ENCODE data around the gene ERC1. TPM values are rescaled to one million over a fixed set of nuclear protein-coding genes. Genes with fewer than 3 reads are reported as not detected.

The ERC1 gene
- total and polyA plus RNA-seq, 2 of the 4 experiments (the other 2 are of a cell fraction) = 11.6 to 25.6 TPM

GRCh38 chr12:1310653-1311052 lies 319.6 kb downstream of the ERC1 start:
- intact Hi-C loops (cut with micrococcal nuclease) = no loop called here
- no peak overlapping the region for H2BK15ac ChIP-seq (ENCODE audit: low read depth, low read length)
- H3K23ac ChIP-seq (ENCODE audit: low read depth, low read length) = no peak overlapping the region
- H4K20me1 ChIP-seq (ENCODE audit: insufficient read depth, low read length) = no peaks in the 10 kb centered on the region
- dilution Hi-C loops (cut with HindIII; ENCODE audit: low sequenced_read_pairs, unreplicated experiment) = no loop called here
- no peak overlapping the region for H4K91ac ChIP-seq (ENCODE audit: insufficient read depth, low read depth, low read length)
- no peak overlapping the region for H3K4ac ChIP-seq (ENCODE audit: low read depth, low read length)
- H2AK9ac ChIP-seq (replicated peaks; ENCODE audit: low read depth, low read length, poor library complexity) = no peak overlapping the region
- H3K4me3 ChIP-seq (ENCODE audit: insufficient read depth, low read depth, low read length) = no peak overlapping the region
- 0 out of 2 replicates have a peak, but pooled peaks cover 1% of the 10 kb centered on the region for H3K36me3 ChIP-seq (ENCODE audit: control insufficient read depth, insufficient read depth, low read length)
- no peak overlapping the region for H3K18ac ChIP-seq (ENCODE audit: low read depth, low read length)
- H4K5ac ChIP-seq (ENCODE audit: low read depth, low read length) = no peak overlapping the region
- H3K79me1 ChIP-seq (ENCODE audit: low read depth in 1 of 2, low read length in 2 of 2) = peaks cover 0 to 10% of the 10 kb centered on the region in 2 experiments; a peak in 2 of 4 replicates
- H2BK20ac ChIP-seq (ENCODE audit: low read depth, low read length) = no peak overlapping the region
- in situ Hi-C loops (cut with MboI; ENCODE audit: low sequenced_read_pairs) = no loop called here
- DNase-seq (no peak), ATAC-seq (ENCODE audit: low read depth) (no peak)
- H4K8ac ChIP-seq (ENCODE audit: low read depth in 2 of 2, low read length in 2 of 2) = no peak overlapping the region
- no peaks in the 10 kb centered on the region; the same call in 1 of the 2 replicates for H3K4me1 ChIP-seq (ENCODE audit: control insufficient read depth, insufficient read depth, low read length)
- H2AFZ ChIP-seq (replicated peaks; ENCODE audit: low read length, poor library complexity) = no peak overlapping the region
- H2AK5ac ChIP-seq (ENCODE audit: low read depth, low read length) = no peak overlapping the region
- H3K9me3 ChIP-seq (ENCODE audit: control insufficient read depth, insufficient read depth, low read length) = peaks cover 2% of the 10 kb centered on the region; the same call in 1 of the 2 replicates
- H2BK120ac ChIP-seq (ENCODE audit: low read depth, low read length) = no peak overlapping the region
- no peak overlapping the region for H3K4me2 ChIP-seq (ENCODE audit: low read depth, low read length)
- POLR2A ChIA-PET (ENCODE audit: unreplicated experiment) = no interaction called here
- no TSS peak for BruUV-seq (replicated peaks)
- H3K9ac ChIP-seq (ENCODE audit: low read depth, low read length) = no peak overlapping the region
- no peaks in the 10 kb centered on the region; the same call in 1 of the 2 replicates for H3K9me1 ChIP-seq (ENCODE audit: insufficient read depth, low read length)
- no peak overlapping the region for H3K27ac ChIP-seq (ENCODE audit: insufficient read depth, low read length)
- CTCF ChIA-PET = no interaction called here
- no peak overlapping the region for H3K14ac ChIP-seq (replicated peaks; ENCODE audit: low read depth, low read length)
- WGBS, 2 experiments (ENCODE audit: extremely low coverage in 2 of 2, insufficient read length in 1 of 2) = no CpG with 5 or more reads among the region's 4 CpGs
- TF ChIP-seq FOS (IDR thresholded peaks at IDR 0.05; ENCODE audit: low read depth, low read length) (no peak), CHD1 (IDR thresholded peaks at IDR 0.05; ENCODE audit: low read depth, low read length) (no peak), MAFK (IDR thresholded peaks at IDR 0.05; ENCODE audit: low read depth, low read length) (no peak), SMC3 (IDR thresholded peaks at IDR 0.05; ENCODE audit: low read depth, low read length) (no peak), ELK1 (IDR thresholded peaks at IDR 0.05; ENCODE audit: borderline replicate concordance, low read depth, low read length) (no peak), RFX5 (IDR thresholded peaks at IDR 0.05; ENCODE audit: low read depth, low read length) (no peak), BHLHE40 (IDR thresholded peaks at IDR 0.05; ENCODE audit: low read depth, low read length) (no peak), CEBPB (IDR thresholded peaks at IDR 0.05; ENCODE audit: low read depth, low read length) (no peak), MAZ (IDR thresholded peaks at IDR 0.05; ENCODE audit: borderline replicate concordance, low read depth, low read length) (no peak), POLR2A (IDR thresholded peaks at IDR 0.05; ENCODE audit: low read depth, low read length) (no peak), RCOR1 (IDR thresholded peaks at IDR 0.05; ENCODE audit: insufficient replicate concordance, low read length) (no peak), RAD21 (IDR thresholded peaks at IDR 0.05; ENCODE audit: low read length) (no peak), CTCF (conservative IDR thresholded peaks at IDR 0.05; ENCODE audit: low read depth, low read length) (no peak), NFE2L2 (IDR thresholded peaks at IDR 0.05; ENCODE audit: low read depth, low read length) (no peak), USF2 (IDR thresholded peaks at IDR 0.05; ENCODE audit: low read depth, low read length) (no peak), MXI1 (IDR thresholded peaks at IDR 0.05; ENCODE audit: borderline replicate concordance, low read depth, low read length) (no peak)
- H3K27me3 ChIP-seq (ENCODE audit: control insufficient read depth, insufficient read depth, low read length) = no peaks in the 10 kb centered on the region
- no peak overlapping the region for H3K56ac ChIP-seq (ENCODE audit: extremely low read depth, insufficient read depth, low read length)
- no peak overlapping the region for H2BK5ac ChIP-seq (ENCODE audit: low read depth, low read length, poor library complexity, severe bottlenecking)
